HG02840 (cell line): ENCODE results near the gene HSPG2.
"Not testable (repeated sequence)": the region's sequence is repeated elsewhere in the genome, so short reads cannot be mapped to it uniquely, and the experiment has no call there.

Experiments
- ATAC-seq: cut with Tn5 transposase; IDR thresholded peaks from one replicate; pipeline ENCODE4 v1.9.1; 2021; ENCODE audit warnings: mild to moderate bottlenecking, moderate library complexity, moderate number of reproducible peaks; ENCODE audit not compliant: unreplicated experiment, low FRiP score

HSPG2 gene

DNA sequence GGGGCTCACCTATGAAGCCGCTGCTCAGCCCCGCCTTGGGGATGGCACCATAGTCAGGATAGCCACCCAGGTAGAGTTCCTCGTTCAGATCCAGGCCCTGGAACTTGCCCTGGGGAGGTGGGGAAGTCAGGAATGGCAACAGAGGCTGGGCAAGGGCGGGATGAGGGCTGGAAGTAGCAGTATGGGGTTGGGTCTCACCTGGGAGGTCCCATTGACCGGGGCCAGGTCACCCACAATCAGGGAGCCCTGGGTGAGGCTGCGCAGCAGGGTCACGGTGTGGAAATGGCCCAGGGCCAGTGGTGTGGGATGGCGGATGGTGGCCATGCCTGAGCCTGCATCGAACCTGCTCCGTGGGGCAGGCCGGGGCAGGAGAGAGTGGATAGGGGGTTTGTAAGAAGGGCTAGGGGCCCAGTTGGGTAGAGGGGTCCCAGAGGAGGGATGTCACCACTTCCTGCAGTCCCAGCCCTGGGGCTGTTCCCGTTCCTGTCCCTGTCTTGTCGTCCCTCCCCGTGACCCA is 105.6 kb downstream of the HSPG2 start:
- ATAC-seq, result no peak

GRCh38 chr1:21830792-21831453 is 106.2 kb downstream of the HSPG2 start:
- no peak for ATAC-seq

- ATAC-seq, result no peak
These were observed 107.8 kb downstream of the HSPG2 start for GRCh38 chr1:21829294-21829693.

GRCh38 chr1:21828506-21829210 is 108.5 kb downstream of the HSPG2 start:
- no peak for ATAC-seq

- no peak for ATAC-seq
These were observed 109.0 kb downstream of the HSPG2 start for GRCh38 chr1:21828075-21828474.

GRCh38 chr1:21827141-21827679 is 109.9 kb downstream of the HSPG2 start:
- ATAC-seq, result no peak

DNA sequence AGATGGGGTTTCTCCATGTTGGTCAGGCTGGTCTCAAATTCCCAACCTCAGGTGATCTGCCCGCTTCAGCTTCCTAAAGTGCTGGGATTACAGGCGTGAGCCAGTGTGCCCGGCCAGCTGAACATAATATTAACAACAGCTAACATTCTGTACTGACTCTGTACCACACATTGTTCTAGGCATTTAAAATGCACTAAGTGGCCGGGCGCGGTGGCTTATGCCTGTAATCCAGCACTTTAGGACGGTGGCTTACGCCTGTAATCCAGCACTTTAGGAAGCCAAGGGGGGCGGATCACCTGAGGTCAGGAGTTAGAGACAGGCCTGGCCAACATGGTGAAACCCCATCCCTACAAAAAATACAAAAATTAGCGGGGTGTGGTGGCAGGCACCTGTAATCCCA is 110.4 kb downstream of the HSPG2 start:
- not testable (repeated sequence) for ATAC-seq

DNA sequence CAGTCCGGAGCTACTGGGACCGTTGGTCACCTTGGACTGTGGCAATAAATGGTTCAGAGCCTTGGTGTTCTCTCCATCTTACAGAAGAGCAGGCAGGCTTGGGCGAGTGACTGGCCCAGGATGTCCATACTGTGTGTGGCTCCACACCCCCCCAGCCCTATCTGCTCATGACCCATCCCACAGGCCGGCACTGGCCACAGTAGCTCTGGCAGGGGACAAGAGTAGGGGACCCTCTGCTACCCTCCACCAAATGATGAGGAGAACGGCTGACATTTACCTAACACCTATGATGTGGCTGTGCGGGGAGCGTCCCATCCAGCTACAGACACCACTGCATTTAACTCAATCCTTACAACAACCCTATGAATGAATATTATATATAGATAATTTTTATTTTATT is 111.7 kb downstream of the HSPG2 start:
- no peak for ATAC-seq

- ATAC-seq, result no peak
These were observed 112.2 kb downstream of the HSPG2 start for GRCh38 chr1:21824926-21825325.

- no peak for ATAC-seq
These were observed 113.0 kb downstream of the HSPG2 start for GRCh38 chr1:21823980-21824702.

- ATAC-seq, result no peak
These were observed 113.7 kb downstream of the HSPG2 start for GRCh38 chr1:21823206-21823979.

DNA sequence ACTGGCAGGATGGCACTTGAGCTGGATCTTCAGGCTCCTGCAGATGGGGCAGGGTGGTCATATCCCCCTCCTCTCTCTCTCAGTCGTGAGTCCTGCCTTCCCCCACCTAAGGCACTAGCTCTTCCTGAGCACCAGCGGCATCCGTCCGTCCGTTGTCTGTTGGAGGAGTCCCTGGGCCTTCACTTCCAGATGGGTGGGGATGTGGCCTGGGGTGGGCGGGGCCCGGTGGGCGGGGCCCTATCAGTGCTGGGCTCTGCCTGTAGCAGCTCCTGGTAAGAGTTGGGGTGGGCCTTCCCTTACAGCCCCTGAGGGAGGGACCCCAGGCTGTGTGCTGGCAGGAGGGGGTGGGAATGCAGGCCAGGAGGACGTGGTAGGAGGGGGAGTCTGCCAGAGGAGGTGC is 114.8 kb downstream of the HSPG2 start:
- ATAC-seq, result no peak

DNA sequence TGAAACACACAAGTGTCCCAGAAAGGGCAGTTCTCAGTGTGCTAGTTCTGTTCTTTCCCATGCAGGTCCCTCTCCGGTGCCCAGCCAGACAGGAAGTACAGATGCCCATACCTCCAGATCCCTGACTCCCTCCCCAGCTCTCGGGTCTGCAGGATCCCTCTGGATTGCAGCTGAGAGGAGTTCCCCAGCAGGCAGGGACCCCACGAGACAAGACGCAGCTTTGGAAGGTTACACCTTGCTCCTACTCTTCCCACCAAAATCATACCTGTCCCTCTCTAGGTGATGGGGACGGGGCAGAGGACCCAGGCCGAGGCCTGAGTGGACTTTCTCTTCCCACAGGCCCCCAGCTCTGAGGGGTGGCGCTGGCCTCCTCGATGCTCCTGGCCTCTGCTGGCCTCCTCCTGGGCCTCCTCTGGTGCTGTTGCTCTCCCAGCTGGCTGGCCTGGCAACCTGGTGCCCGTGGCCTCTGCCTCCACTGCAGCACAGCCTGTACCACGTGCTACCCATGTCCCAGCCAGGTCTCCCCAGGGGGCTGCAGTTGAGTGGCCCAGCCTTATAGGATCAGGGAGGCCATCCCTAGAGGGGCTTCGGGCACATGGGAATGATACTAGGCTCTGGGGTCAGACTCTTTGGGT is 115.6 kb downstream of the HSPG2 start:
- ATAC-seq, result no peak

DNA sequence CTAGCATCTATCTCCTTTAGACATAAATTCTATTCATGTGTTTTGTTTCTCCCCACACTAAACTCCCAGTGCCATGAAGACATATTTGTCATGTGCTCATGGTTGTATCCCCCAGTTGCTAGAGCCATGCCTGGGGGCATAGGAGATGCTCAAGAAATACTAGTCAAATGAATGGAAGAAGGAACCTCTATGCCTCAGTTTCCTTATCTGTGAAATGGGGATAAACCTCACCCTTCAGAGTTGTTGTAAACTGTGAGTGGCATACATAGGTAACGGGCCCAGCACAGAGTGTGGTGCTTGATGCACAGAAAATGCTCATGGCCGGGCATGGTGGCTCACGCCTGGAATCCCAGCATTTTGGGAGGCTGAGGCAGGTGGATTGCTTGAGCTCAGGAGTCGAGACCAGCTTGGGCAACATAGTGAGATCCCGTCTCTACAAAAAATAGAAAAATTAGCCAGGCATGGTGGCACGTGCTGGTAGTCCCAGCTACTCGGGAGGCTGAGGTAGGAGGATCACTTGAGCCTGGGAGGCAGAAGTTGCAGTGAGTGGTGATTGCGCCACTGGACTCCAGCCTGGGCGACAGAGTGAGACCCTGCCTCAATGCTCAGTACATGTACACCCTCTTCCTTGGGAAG is 116.4 kb downstream of the HSPG2 start:
- no peak for ATAC-seq

DNA sequence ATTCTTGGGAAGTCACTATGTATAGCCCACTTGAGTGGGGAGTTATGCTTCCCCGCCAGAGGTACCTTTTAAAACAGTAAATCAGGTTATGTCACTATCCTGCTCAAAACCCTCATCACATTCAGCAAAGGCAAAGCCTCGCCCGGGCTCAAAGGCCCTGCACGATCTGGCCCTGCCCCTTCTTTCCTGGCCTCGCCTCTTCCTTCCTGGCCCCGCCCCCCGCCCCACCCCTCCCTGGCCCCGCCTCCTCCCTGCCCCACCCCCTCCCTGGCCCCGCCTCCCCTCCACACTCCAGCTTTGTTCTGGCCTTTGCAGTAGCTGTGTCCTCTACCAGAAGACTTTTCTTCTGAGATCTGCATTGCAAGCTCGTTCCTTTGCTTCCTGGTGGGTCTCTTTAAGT is 118.5 kb downstream of the HSPG2 start:
- no peak for ATAC-seq

- no peak for ATAC-seq
These were observed 120.4 kb downstream of the HSPG2 start for GRCh38 chr1:21816602-21817302.

DNA sequence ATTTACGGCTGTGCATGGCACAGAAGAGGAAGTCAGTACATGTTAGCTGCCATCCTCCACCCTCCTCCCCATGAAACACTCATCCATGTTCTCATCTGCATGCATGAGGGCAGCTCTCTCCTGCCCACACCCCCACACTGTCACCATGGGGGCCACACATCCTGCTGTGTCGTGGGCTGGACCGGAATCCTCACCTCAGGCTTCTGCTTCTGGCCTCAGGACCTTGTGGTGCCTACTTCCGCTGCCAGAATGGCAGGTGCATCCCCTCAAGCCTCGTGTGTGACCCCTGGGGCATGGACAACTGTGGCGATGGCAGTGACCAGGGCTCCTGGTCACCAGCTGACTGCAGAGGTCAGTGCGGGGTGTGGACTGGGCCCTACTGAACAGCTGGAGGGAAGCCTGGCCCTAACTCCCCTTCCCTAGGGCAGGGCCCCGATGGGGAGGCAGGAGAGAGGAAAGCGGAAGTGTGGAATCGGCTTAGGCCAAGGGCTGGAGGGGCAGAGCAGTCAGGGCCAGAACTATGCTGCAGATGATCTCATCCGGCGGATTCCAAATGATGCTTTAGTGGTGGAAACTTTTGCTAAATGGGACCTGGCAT is 121.3 kb downstream of the HSPG2 start:
- no peak for ATAC-seq

DNA sequence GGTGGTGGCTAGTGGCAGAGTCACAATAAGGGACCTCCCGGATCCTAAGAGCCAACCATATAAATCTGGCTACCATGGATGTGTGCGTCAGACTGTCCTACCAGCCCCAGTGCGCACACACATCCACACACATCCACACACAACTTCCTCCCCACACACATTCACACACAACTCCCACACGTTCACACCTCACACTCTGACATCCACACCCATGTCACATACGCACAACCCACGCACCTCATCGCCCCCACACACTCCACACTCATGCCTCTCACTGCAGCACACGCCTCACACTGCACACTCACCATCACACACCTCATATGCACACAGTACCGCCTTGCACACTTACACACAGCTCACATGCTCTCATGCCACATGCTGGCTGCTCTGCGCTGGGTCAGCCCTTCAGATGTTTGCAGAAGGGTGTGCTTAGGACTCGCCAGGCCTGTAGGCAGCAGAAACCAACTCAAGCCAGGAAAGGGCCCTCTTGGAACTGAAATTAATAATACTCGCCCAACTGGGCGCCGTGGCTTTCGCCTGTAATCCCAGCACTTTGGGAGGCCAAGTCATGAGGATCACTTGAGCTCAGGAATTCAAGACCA is 122.0 kb downstream of the HSPG2 start:
- ATAC-seq, result no peak
